GM21528 (cell line): ENCODE results near the gene KDM7A.
"Not testable (repeated sequence)": the region's sequence is repeated elsewhere in the genome, so short reads cannot be mapped to it uniquely, and the experiment has no call there.

Experiments used
- ATAC-seq: cut with Tn5 transposase; IDR thresholded peaks from one replicate; pipeline ENCODE4 v1.9.1; 2021; ENCODE audit warnings: mild to moderate bottlenecking, moderate library complexity; ENCODE audit not compliant: unreplicated experiment, low FRiP score

Gene KDM7A

DNA sequence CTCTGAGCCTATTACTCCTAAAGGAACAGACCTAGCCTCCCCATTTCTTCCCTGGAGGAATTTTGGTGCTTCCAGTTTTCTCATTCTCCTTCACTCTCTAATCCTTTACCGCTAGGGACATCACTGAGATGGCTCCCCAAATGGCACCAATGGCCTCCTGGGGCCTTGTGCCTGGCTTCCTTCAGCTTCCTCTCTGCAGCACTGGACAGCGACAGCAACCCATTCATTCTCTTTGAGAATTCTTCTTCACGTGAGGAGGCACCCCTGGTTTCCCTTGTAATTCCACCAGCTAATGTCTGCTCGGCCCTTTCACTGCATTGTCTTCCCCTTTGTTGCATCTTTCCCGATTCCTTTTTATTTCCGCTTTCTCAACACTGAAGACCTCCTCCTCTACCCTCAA lies 24.6 kb upstream of the KDM7A start:
- ATAC-seq = no peak

DNA sequence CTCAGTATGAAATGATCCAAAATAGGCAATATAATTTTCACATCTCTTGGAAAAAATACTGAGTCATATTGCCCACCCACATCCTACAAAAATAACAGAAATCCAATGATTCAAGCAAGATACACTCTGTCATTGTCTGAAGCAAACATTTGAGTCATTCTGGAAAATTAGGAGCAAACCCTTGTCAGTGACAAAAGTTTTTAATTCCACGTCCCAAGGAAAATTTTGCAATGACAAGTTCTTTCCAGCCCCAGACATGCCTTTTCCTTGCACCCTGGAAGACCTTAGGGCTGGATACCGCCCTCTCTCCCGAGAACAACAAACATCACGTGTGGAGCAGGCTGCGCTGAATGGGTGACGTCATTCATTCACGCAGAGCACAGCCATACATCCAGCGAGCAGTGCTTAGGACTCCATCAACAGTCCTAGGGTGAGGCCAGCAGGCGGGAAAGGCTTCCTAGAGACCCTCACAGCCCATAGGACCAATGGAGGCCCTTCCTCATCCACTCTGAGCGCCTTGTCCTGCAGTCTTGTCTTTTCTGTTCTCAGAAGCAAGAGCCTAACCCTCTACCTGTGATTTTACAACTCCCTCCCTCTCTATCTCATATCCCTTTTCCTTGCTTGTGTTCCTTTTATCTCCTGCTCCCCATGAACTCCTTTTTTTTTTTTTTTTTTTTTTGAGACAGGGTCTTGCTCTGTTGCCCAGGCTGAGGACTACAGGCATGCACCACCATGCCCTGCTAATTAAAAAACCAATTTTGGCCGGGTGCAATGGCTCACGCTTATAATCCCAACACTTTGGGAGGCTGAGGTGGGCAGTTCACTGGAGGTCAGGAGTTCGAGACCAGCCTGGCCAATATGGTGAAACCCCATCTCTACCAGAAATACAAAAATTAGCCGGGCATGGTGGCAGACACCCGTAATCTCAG lies 23.5 kb upstream of the KDM7A start:
- no peak for ATAC-seq

DNA sequence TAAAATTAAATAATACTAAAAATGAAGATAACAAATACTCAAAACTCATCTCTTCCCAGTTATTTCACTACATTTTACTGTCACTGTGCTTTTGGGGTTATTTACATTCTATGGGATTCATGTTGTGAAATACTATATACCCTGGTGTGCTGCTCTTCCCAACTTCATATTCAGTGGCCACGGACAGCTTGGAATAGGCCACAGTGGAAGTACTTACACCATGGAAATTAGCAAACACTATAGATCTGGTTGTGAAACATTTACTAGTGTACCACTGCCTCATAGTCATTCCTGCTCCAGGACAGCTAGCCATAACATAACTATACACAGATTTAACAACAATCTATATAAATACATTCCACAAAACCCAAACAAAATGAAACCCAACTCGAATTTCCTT lies 21.2 kb upstream of the KDM7A start:
- no peak for ATAC-seq

DNA sequence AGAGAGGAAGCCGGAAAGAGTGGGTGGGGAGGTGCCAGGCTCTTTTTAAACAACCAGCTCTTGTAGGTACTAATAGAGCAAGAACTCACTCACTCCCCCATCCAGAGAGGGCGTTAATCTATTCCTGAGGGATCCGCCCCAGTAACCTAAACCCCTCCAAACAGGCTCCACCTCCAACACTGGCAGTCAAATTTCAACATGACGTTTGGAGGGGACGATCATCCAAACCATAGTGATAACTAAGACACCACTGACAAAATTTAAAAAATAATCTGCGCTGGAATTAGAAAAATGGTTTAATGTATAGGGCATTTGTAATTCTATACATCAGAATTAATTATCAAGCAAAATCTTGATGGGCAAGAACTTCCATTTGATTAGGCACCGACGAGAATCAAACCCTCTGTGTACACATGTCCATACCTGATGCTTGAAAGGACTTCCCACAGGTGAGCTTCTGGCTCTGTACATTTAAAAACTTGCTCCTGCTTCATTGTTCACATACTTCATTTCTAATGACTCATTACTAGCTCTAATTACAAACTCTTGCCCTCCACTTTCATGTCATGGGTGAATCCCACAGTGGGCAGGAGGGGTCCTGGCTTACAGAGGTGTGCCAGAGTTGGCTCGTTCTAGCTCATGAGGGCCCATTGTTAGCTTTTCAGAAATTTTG lies 20.6 kb upstream of the KDM7A start:
- ATAC-seq = no peak

DNA sequence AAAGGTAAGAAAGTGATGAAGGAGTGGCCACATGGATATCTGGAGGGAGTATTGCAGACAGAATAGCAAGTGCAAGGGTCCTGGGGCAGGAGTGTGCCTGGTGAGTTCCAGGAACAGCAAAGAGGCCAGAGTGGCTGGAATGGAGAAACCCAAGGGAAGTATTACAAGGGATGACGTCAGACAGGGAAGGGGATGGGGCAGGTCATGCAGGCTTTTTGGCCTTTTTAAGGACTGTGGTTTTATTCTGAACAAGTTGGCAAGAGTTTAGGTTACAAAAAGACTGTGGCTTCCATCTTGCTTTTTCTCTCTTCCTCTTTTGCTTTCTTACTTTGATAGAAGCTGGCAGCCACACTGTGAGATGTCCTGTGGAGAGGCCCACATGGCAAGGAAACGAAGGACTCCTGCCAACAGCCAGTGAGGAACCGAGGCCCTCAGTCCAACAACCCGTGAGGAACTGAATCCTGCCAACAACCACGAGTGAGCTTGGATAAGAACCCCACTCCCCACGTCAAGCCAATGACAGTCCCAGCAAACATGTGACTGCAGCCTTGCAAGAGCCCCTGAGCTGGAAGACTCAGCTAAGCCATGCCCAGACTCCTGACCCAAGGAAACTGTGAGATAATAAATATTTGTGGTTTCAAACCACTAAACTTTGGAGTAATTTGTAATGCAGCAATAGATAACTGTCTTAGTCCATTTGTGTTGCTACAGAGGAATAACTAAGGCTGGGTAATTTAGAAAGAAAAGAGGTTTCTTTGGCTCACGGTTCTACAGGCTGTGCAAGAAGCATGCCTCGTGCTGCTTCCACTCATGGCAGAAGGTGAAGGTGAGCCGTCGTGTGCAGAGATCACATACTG lies 19.8 kb upstream of the KDM7A start:
- ATAC-seq = no peak

DNA sequence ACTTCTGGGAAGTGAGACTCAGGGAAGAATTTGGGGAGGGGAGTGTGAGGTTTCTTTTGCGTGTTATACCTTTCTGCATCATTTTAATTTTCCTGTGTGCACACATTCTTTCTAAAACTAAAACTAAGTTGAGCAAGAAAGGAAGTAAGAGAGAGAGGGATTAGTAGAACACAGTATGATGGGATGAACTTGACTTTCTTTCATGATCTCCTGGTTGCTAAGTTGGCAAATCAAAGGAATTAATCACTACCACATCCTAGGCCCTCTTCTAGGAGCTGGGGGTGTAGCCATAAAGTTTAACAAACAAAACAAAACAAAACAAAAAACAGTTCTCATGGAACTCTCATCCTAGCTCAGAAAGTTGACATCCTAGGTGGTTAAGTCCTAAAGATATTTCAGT lies 19.1 kb upstream of the KDM7A start:
- ATAC-seq = no peak

DNA sequence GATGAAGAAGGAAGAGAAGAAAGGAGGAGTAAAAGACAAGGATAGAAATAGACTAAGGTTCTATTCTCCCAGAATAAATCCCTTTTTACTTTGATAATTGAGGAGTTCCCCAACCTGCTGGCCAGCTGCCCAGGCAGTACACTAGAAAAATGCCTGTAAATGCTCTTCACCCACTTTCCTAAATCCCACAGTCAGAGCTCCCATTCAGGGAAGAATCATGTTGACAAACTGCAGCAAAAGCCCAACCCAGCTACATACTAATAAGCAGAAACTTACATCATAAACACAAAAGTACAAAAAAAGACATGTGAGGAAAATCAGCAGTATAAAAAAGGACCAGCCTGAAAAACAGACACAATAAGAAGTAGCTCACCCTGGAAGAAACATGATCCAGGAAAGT lies 15.8 kb upstream of the KDM7A start:
- no peak for ATAC-seq

DNA sequence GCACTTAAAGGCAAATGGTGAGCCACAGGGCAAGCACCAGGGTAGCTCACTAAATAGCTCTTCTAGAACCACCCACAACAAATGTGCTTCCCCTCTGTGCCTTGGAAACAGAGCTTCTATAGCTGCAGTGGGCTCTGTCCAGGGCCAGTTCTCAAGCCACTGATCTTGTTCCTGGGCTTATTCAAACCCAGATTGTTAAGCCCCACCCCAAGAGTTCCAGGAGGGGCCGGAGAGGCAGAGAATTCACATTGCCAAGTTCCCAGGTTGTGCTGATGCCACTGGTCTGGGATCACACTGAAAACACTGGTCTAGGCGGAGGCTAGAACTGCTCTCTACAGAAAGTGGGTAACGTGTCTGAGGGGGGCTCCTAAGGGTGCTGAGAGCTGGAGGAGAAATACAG lies 15.4 kb upstream of the KDM7A start:
- no peak for ATAC-seq

DNA sequence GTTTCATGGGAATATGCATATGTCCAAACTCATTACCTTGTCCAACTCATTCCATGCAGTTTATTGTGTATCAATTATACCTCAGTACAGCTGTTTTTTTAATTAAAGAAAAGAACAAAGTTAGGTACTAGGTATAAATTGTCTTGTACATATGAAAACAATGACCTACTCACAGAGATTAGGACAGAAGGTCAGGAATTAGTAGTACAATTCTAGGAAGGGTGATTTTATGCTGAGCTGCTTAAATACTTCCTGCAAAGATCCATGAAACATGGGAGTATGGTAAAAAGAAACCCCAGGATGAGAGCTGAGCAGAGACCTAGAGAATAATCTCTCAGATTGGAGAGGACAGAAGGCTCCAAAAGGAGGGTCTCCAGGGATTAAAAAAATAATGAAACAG lies 13.8 kb upstream of the KDM7A start:
- ATAC-seq = no peak

DNA sequence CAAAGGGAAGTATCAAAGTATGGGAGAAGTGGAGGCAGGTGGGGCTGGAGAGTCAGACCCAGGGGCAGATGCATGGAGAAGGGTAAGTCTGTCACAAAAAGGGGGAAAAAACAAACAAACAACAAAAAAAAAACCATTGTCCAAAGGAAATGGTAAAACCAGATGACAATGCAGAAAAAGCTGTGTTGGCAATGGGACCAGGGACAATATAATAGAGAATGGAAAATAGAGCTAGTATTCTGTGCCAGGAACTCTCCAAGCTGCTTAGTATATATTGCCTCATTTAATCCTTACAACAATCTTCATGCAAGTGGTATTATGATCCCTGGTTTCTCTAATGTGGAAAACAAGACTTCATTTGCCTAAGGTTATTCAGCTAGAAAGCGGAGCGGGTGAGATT lies 13.1 kb upstream of the KDM7A start:
- no peak for ATAC-seq

DNA sequence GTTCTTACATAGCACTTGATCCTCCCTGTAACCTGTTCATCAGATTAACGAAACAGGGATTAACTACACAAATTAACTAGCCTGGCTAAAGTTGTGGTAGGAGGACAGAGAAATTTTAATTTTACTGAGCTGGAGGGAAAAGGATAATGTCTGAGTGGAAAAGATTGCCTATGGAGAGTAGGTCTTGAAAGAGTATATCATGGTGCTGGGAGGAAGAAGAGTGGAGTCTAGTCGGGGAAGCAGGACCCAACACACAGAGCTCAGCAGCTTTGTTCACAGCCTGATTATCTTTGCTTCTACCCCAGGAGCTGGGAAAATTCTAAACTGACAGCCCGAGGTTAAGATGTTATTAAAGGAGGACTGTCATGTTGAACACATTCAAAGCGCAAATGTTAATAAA lies 6.1 kb upstream of the KDM7A start:
- ATAC-seq = no peak

DNA sequence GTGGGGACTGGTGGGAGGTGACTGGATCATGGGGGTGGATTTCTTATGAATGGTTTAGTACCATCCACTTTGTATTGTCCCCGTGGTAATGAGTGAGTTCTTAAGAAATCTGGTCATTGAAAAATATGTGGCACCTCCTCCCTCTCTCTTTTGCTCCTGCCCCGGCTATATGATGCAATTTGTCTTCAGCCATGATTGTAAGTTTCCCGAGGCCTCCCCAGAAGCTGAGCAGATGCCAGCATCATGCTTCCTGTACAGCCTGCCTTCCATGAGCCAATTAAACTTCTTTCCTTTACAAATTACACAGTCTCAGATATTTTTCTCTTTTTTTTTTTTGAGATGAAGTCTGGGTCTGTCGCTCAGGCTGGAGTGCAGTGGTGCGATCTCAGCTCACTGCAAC lies 2.6 kb upstream of the KDM7A start:
- ATAC-seq = no peak

DNA sequence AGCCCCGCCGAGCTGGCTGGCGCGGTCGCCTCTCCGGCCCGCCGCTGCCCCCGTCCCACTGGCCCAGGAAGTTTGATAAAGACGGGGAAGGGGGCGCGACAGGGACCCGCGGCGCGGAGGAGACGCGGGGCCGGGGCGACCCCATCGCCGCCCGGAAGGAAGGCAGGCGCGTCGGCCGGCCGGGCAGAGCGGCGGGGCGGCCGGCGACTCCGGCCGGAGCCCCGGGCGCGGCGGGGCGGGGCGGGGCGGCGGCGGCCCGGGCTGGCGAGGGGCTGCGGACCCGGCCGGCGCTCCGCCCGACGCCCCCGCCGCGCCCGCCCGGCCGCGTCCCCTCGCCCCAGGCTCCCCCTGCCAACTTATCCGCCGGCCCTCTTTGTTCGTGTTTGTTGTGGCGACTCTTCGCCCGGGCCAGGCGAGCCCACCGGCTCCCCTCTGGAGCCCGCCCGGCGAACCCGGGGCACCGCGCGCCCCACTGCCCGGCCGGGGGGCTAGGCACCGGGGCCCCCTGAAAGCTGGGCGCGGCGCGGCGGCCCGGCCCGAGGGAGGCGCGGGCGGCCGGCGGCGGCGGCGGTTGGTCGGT lies 571 bp downstream of the KDM7A start:
- ATAC-seq = peak; percentile 15

DNA sequence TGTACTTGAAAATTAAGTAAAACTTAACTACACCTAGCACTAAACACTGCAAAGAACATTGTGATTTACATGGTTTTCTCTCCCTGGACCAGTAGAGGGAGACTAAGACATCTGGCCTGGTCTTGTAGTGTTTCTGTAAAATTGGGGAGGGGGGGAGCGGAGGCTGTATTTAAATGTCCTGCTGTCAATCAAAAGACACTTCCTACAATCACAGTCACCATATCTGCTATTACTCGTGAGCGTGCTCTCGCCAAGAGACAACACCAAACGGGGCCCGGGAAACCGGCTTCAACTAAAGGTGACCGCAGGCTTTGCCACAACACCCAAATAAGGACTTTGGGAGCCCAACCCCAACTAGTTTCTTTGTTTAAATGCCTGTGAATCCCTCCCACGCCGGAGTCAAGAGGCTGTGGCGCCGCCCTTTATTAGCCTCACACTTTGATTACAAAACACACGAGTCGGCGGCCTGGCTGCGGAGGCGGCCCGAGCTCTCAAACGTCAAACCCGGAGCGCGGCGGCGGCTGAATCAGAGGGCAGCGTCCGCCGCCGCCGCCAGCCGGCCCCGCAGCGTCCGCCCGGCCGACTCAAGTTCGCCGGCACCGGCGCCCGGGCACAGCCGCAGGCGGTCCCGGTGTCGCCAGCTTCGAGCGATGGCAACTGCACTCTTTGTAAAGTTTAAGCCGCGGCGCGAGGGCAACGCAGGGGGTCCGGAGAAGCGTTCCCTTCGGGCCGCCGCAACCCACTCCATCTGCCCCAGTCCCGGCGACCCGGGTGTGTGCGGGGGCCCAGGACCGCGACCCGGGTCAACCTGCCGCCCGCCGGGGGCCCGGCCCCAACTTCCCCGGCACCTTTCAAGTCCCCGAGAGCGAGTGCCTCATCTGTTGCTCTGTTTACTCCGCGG lies 1.3 kb downstream of the KDM7A start:
- ATAC-seq = peak; percentile 56

DNA sequence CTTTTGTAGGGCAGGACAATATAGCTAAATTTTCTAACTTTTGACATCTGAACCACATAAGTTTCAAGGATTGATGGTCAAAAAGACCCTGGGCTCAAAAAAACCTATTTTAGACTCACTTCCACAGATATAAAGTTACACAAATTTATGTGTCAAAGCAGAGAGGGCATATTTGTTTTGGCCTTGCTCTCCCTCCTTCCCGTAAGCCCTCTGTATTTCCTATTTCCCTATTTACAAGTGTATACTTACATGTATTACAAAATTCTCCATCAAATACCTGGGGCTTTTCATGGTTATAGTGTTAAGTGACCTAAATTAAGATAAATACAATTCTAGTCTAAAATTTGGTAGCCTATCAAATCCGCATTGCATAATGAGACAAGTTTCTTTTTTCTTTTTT lies 2.6 kb downstream of the KDM7A start:
- no peak for ATAC-seq

DNA sequence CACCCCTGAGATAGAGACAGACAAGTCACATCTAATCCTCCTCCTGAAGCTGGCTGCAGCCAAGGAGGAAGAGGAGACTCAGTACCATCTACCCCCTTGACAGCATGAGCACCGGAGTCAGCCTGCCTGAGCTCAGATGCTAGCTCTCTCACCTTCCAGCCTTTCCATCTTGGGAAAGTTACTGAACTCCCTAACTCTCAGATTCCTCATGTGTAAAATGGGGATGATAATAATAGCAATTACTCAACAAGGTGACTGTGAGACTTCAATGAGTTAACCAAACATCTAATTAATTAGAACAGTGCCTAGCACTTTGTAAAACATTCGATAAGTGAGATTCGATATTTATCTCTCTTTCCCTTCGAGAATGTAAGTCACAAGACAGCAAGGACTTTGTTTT lies 6.4 kb downstream of the KDM7A start:
- no peak for ATAC-seq

DNA sequence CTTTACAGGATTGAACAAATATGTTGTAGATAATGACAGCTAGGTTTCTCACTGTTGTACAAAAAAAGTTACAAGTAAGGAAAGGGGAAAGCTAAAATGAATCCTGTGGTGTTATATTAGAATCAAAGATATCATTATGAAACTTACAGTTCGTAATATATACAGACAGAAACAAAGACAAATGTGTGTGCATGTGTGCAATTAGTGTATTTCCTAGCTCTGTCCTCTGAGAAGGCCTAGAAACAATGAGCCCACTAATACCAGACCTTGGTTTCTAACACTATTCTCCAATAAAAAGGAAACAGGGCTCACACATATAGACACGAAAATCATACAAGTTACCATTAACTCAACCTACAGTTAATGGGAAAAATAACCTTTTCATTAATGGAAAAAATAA lies 8.0 kb downstream of the KDM7A start:
- ATAC-seq = no peak

DNA sequence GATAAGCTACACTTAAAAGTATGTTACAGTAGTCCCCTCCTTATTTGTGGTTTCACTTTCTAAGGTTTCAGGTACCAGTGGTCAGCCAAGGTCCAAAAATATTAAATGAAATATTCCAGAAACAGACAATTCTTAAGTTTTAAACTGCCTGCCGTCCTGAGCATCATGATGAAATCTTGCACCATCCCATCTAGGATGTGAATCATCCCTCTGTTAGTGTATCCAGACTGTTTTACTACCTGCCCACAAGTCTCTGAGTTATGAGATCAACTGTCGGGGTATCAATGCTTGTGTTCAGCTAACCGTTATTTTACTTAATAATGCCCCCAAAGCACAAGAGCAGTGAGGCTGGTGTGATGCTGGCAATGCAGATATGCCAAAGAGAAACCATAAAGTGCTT lies 11.4 kb downstream of the KDM7A start:
- ATAC-seq = no peak

DNA sequence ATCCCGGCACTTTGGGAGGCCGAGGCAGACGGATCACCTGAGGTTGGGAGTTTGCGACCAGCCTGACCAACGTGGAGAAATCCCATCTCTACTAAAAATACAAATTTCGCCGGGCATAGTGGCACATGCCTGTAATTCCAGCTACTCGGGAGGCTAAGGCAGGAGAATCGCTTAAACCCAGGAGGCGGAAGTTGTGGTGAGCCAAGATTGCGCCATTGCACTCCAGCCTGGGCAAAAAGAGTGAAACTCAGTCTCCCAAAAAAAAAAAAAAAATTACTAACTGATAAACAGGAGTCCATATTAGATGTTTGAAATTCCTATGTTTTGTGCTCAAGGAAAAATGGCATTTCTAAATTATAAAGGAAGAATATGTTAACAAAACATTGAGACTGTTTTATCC lies 14.7 kb downstream of the KDM7A start:
- not testable (repeated sequence) for ATAC-seq

DNA sequence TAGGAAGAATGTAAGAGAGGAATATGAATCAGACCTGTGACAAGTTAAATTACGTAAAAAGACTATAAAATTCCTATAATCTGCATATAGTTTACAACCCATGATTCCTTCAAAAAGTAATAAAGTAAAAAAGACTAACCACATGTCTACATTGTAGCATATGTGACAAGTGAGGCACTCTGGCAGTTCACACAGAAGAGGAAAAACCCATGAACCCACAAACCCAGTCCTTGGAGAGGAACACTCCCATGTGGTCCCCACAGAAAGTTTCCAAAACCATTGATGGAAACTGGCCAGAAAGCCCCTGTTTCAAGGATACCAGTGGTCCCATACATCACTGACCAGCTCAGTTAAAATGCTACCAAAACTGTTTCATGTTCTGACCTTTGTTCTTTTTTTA lies 15.7 kb downstream of the KDM7A start:
- ATAC-seq = no peak
